IPS DF 6.9 (cell line): Measurements from ENCODE around the gene PRLR.

Experiments
- DNase-seq: peaks from one replicate; pipeline ENCODE4 v3.0.0-alpha.2; 2013; ENCODE audit warnings: low read depth, low spot score
- H3K27ac ChIP-seq: one replicate; pipeline ENCODE4 v1.5.1; 2013; ENCODE audit warnings: low read length, control low read depth
- H3K27me3 ChIP-seq: 2 replicates; pipeline ENCODE4 v1.6.1; 2013; ENCODE audit warnings: mild to moderate bottlenecking, low read length; ENCODE audit not compliant: control insufficient read depth, insufficient read depth
- H3K36me3 ChIP-seq: 2 replicates; pipeline ENCODE4 v1.6.1; 2013; ENCODE audit warnings: low read length; ENCODE audit not compliant: control insufficient read depth, insufficient read depth
- H3K4me1 ChIP-seq: 2 replicates; pipeline ENCODE4 v1.6.1; 2013; ENCODE audit warnings: low read length; ENCODE audit not compliant: control insufficient read depth, insufficient read depth
- H3K4me3 ChIP-seq: 2 replicates; pipeline ENCODE4 v1.5.1; 2013; ENCODE audit warnings: mild to moderate bottlenecking, low read length
- H3K9me3 ChIP-seq: 2 replicates; pipeline ENCODE4 v1.6.1; 2013; ENCODE audit warnings: low read length, inconsistent platforms; ENCODE audit not compliant: control insufficient read depth, insufficient read depth
- WGBS: extraction: QIAGEN DNeasy Blood & Tissue Kit; methylation state at CpG from one replicate; pipeline ENCODE4 v1.1.7; 2013; ENCODE audit warnings: mixed read lengths, missing lambda C conversion rate; ENCODE audit not compliant: insufficient read length, insufficient coverage; 5-methylcytosine and 5-hydroxymethylcytosine counted together

PRLR gene

DNA sequence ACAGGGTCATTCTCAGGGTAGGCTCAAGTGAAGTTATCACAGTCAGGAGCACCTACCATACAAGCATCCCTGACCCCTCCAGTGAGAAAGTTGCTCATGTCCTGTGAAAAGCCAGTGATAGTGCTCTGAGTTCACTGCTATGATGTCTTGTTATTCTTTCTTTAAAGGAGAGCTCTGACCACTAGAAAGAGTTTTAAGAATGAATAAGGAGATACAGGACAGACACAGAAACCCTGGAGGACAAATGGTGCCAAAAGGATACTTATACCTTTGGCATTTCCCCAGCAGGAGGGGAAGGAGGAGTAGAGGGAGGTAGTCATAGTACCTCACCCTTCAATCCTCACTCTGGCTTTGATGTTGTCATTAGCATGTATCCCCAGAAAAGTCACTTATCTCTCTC, 98.6 kb downstream of the PRLR start:
- no peak overlapping the region for H3K27ac ChIP-seq
- H3K4me3 ChIP-seq, result no peak overlapping the region
- H3K9me3 ChIP-seq, result no peaks in the 10 kb centered on the region
- DNase-seq, result no peak
- no peaks in the 10 kb centered on the region for H3K27me3 ChIP-seq
- H3K4me1 ChIP-seq, result no peaks in the 10 kb centered on the region
- H3K36me3 ChIP-seq, result no peaks in the 10 kb centered on the region

DNA sequence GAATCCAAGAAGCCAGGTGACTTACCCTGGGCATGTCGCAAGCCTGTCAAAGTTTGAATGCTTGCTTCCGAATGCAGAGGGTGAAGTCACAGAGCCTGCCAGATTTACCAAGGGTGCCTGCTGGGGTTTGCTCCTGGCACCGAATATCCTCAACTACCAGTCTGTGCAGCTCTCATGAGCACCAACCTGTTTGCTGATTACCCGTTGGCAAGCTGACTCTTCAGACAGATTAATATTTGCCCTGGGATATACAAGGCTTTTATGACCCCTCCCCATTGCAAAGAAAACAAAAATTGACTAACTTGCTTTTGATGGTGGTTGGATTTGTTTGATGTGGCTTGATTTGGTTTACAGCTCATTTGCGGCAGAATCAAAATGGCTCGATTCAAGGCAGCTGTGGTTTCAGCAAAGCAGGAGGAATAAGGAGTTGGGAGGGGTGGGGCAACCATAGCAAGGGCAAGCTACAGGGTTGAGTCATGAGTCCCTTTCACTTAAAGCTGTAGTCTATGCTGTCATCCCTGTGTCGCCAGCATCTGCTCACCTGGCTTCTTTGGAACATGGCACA, 100.3 kb downstream of the PRLR start:
- DNase-seq, result no peak
- no peaks in the 10 kb centered on the region for H3K4me1 ChIP-seq
- no peak overlapping the region for H3K4me3 ChIP-seq
- H3K9me3 ChIP-seq, result no peaks in the 10 kb centered on the region
- no peaks in the 10 kb centered on the region for H3K27me3 ChIP-seq
- H3K36me3 ChIP-seq, result no peaks in the 10 kb centered on the region
- no peak overlapping the region for H3K27ac ChIP-seq
- no CpG with 5 or more reads among the region's 7 CpGs for WGBS

DNA sequence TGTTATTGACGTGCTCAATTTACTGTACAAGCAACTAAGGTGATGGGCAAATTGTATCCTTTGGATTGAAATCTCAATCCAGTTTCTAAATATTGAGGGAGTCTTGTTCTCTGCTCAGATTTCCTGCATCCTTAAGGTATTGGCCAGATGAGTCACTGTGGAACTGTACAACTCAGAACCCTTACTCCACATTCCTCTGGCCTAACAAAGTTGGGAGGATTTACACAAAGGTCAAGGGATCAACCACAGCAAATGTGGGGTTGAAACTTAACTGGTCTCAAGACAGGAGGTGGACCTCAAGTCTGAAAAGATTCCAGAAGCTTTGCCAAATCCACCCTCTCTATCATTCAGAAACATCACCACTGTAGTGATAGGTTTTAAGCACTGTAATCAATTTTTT, 101.0 kb downstream of the PRLR start:
- H3K9me3 ChIP-seq, result no peaks in the 10 kb centered on the region
- no peak overlapping the region for H3K27ac ChIP-seq
- no peak for DNase-seq
- H3K4me1 ChIP-seq, result no peaks in the 10 kb centered on the region
- no peaks in the 10 kb centered on the region for H3K27me3 ChIP-seq
- WGBS, result no CpG with 5 or more reads among the region's 1 CpG
- no peaks in the 10 kb centered on the region for H3K36me3 ChIP-seq
- H3K4me3 ChIP-seq, result no peak overlapping the region

DNA sequence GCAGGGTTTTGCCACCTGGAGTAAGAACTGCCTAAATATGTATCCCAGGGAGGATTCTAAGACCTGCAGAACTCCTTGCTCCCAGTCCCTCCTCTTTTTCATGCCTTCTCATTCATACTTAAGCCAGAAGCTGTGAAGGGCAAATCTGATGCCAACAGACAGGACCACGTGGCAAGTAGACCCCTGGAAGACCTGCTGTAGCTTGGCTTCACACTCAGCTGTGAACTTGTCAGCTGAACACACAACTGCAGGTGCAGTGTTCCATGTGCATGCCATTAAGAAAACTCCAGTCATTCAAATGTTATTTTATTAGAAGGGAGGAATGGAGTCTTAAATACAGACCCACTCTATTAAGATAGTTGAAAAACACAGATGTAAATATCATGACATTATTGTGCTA, 103.3 kb downstream of the PRLR start:
- H3K36me3 ChIP-seq, result no peaks in the 10 kb centered on the region
- no peak for DNase-seq
- no peaks in the 10 kb centered on the region for H3K9me3 ChIP-seq
- H3K27me3 ChIP-seq, result no peaks in the 10 kb centered on the region
- no peak overlapping the region for H3K4me3 ChIP-seq
- WGBS, result no CpG with 5 or more reads among the region's 1 CpG
- no peaks in the 10 kb centered on the region for H3K4me1 ChIP-seq
- H3K27ac ChIP-seq, result no peak overlapping the region

DNA sequence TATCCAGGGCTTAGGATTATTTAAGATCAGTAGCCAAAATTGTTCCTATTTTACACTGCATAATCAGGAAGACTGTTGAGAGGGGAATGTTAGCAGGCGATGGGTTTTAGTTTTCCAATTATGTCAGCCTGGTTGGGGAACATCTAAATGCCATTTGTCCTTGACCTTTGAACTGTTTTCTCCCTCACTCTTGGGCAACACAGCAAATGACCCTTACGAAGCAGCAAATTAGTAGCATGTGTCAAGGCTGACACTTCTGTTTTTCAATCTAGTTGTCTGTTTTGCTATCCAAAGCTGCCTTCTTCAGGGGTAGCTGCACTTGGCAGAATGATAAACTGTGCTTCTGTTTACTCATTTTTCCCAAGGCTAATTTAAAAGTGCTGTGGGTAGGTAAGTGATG, 104.5 kb downstream of the PRLR start:
- no CpG with 5 or more reads among the region's 2 CpGs for WGBS
- Histone ChIP-seq H3K27ac (no peak overlapping the region), H3K27me3 (no peaks in the 10 kb centered on the region), H3K4me3 (no peak overlapping the region), H3K4me1 (no peaks in the 10 kb centered on the region), H3K36me3 (no peaks in the 10 kb centered on the region), H3K9me3 (no peaks in the 10 kb centered on the region)
- DNase-seq, result no peak

DNA sequence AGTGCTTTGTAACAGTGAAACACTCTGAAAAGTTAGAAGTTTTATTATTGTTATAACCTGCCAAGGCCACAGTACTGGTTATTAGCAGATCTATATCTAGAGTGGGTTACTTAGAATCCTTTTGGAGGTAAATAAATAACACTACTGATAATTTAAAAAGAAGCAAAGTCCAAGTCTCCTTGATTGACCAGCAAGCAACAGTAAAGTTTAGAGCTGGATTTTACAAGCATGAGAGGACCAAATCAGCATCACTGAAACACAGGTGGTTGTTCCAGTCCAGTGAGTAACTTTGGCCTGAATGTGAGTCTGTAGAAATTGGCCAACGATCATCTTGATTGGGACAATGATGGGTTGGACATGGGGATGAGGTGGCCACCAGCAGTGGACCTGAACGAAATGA, 105.4 kb downstream of the PRLR start:
- H3K27me3 ChIP-seq, result no peaks in the 10 kb centered on the region
- no peak overlapping the region for H3K27ac ChIP-seq
- no peaks in the 10 kb centered on the region for H3K36me3 ChIP-seq
- no CpG with 5 or more reads among the region's 2 CpGs for WGBS
- no peaks in the 10 kb centered on the region for H3K9me3 ChIP-seq
- H3K4me1 ChIP-seq, result no peaks in the 10 kb centered on the region
- DNase-seq, result no peak
- no peak overlapping the region for H3K4me3 ChIP-seq

DNA sequence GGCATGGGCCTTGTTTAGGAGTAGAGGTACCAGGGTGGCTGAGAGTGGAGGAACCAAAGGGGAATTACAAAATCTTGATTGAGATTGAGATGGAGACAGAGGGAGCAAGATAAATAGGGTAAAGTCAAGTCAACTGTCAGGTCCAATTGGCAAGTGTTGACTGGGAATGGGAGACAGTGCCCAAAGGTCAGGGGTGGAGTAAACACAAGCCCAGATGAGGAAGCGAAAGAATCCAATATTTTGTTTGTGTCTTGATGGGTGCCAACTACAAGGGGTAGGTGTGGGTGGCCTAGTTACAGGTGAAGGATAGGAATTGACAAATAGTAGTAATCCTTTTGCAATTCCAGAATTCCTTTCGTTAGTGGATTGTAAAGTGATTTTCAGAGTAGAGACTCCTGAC, 107.5 kb downstream of the PRLR start:
- WGBS, result no CpG with 5 or more reads among the region's 2 CpGs
- H3K4me1 ChIP-seq, result no peaks in the 10 kb centered on the region
- H3K36me3 ChIP-seq, result no peaks in the 10 kb centered on the region
- DNase-seq, result no peak
- no peak overlapping the region for H3K4me3 ChIP-seq
- no peaks in the 10 kb centered on the region for H3K27me3 ChIP-seq
- no peaks in the 10 kb centered on the region for H3K9me3 ChIP-seq
- no peak overlapping the region for H3K27ac ChIP-seq

DNA sequence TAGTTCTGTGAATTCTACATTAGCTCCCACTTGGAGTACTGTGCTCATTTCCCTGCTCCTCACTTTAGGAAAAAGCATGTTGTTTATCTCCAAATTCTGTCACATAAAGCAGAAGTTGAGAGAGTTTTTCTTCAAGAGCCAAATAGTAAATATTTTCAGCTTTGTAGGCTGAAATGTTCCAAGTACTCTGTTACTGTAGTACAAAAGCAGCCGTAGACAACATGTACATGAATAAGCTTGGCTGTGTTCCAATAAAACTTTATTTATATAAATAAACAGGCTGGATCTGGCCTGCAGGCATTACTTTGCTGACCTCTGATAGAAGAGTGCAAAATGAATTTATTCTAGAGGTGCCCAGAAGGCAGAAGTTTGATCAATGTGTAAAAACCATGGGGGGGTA, 109.6 kb downstream of the PRLR start:
- H3K27ac ChIP-seq, result no peak overlapping the region
- H3K4me3 ChIP-seq, result no peak overlapping the region
- H3K9me3 ChIP-seq, result no peaks in the 10 kb centered on the region
- no peak for DNase-seq
- H3K4me1 ChIP-seq, result no peaks in the 10 kb centered on the region
- WGBS, result no CpG with 5 or more reads among the region's 1 CpG
- H3K27me3 ChIP-seq, result no peaks in the 10 kb centered on the region
- no peaks in the 10 kb centered on the region for H3K36me3 ChIP-seq

DNA sequence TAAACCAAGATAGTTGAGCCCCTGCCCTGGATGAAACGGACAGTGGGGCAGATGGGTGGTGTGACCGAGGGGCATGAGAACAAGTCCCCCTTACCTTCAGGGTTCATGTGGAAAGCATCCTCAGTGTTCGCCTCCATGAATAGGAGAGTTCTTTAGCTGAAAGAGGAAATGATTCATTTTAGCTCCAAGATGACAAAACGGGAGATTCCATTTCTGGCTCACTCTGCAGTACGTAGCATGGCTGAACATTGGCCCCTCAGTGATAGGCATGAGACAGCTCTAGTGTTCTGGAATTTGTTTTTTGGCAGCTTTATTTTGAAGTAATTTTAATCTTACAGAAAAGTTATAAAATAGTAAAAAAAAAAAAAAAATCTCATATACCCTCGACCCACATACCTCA, 112.3 kb downstream of the PRLR start:
- Histone ChIP-seq H3K4me1 (no peaks in the 10 kb centered on the region), H3K4me3 (no peak overlapping the region), H3K27me3 (no peaks in the 10 kb centered on the region; the same call in 1 of the 2 replicates), H3K36me3 (no peaks in the 10 kb centered on the region), H3K27ac (no peak overlapping the region), H3K9me3 (no peaks in the 10 kb centered on the region)
- no peak for DNase-seq
- 100% methylated on average over 1 of the region's 6 CpGs for WGBS

DNA sequence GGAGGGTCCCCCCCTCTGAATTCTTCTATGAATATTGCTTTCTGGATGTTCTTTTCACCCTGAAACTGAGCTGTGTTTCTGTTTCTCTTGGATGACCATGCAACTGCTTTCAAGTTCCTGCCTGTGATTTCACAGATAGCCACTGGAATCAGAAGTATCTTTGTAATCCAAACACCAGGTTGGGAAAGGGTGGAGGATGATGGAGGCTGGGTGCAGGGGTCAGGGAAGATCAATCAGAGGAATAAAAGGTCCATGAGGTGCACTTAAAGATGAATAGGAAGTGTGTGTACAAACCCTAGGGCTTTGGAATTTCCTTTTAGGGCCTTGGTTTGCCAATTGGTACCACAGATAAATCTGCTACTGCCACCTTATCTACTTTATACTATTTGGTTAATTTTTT, 114.4 kb downstream of the PRLR start:
- Histone ChIP-seq H3K36me3 (no peaks in the 10 kb centered on the region), H3K4me3 (no peak overlapping the region), H3K27me3 (no peaks in the 10 kb centered on the region; the same call in 1 of the 2 replicates), H3K9me3 (no peaks in the 10 kb centered on the region), H3K4me1 (peaks cover 2% of the 10 kb centered on the region; the same call in 1 of the 2 replicates), H3K27ac (no peak overlapping the region)
- no peak for DNase-seq

DNA sequence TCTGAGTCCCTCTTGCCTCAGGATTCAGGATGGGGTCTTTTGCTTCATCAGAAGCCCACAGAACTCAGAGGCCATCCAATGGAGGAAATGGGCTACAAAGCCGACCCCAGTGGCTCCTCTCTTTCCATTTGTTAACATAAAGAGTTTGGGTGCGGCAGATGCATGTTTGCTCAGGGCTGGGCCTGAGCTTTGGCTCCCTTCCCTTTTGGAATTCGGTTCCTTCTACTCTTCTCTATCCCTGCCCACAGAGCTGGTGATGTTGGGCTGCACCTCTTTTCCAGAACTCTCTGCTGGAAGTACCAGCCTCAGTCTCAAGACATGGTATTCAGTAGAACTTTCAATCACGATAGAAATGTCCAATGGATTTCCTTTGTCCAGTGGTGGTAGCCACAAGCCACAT, 115.6 kb downstream of the PRLR start:
- no peaks in the 10 kb centered on the region for H3K36me3 ChIP-seq
- peaks cover 2% of the 10 kb centered on the region; the same call in 1 of the 2 replicates for H3K4me1 ChIP-seq
- WGBS, result no CpG with 5 or more reads among the region's 4 CpGs
- DNase-seq, result no peak
- H3K27ac ChIP-seq, result no peak overlapping the region
- no peak overlapping the region for H3K4me3 ChIP-seq
- no peaks in the 10 kb centered on the region for H3K9me3 ChIP-seq
- no peaks in the 10 kb centered on the region; the same call in 1 of the 2 replicates for H3K27me3 ChIP-seq
